HEK293 (cell line): ENCODE results near the gene IL1RAP.

ENCODE experiments used
- KLF7 ChIP-seq: fragments of 450-650 bp; formaldehyde crosslinking; IDR thresholded peaks from 2 replicates; pipeline ENCODE4 v1.5.1; 2016; ENCODE audit warnings: missing biosample characterization, missing genetic modification characterization, borderline replicate concordance
- SCRT1 ChIP-seq: fragments of 450-650 bp; formaldehyde crosslinking; IDR thresholded peaks from 2 replicates; pipeline ENCODE4 v1.5.1; 2016; ENCODE audit warnings: missing biosample characterization, missing genetic modification characterization, borderline replicate concordance

DNA sequence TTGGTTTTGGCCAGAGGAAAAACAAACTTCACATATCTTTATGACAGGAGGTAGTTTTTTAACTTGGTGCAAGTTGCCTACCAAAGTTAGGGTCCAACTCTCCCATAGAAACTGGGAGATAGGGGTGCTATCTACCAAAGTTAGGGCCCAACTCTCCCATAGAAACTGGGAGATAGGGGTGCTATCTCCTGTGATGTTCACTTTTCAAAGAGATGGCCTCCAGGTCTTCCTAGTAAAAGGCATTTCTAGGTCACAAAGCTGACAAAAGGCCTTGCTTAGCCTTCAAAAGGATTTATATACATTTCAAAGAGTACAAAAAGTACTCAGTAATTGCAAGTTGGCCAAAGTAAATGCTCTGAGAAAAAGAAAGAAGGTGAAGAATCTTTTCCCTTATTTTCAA is 27.1 kb downstream of the IL1RAP start:
- TF ChIP-seq SCRT1 (tag by site-specific recombination): no peak
- TF ChIP-seq KLF7 (tag by site-specific recombination): no peak
